Upper lobe of left lung (tissue), 6 donors: Measurements from ENCODE around the gene FAF1. TPM values are rescaled to one million over a fixed set of nuclear protein-coding genes. Genes with fewer than 3 reads are reported as not detected.
"Not testable (repeated sequence)": the region's sequence is repeated elsewhere in the genome, so short reads cannot be mapped to it uniquely, and the experiment has no call there.

Experiments
- ATAC-seq, 2 donors: fragments of 200-7000 bp; cut with Tn5 transposase; one replicate each; pipeline ENCODE4 v1.9.1; 2022; ENCODE audit warnings: mild to moderate bottlenecking in 2 of 2, moderate library complexity in 2 of 2; ENCODE audit not compliant: low FRiP score in 2 of 2
- DNase-seq, 2 donors: peaks; one replicate each; pipeline ENCODE4 v3.0.0-alpha.2; 2019 to 2020
- H3K27ac ChIP-seq, 4 donors: fragments of 200-600 bp; sonication (generic); one replicate each; pipeline ENCODE4 v1.5.1; 2016 to 2019
- H3K27me3 ChIP-seq, 4 donors: fragments of 200-600 bp; sonication (generic); one replicate each; pipeline ENCODE4 v1.5.1; 2017 to 2019
- H3K36me3 ChIP-seq, 4 donors: fragments of 200-600 bp; sonication (generic); one replicate each; pipeline ENCODE4 v1.5.1; 2016 to 2019
- H3K4me1 ChIP-seq, 4 donors: fragments of 200-600 bp; sonication (generic); one replicate each; pipeline ENCODE4 v1.5.1; 2018 to 2019
- H3K4me3 ChIP-seq, 4 donors: fragments of 200-600 bp; sonication (generic); one replicate each; pipeline ENCODE4 v1.5.1; 2017 to 2019; ENCODE audit warnings: mild to moderate bottlenecking in 2 of 4, moderate library complexity in 1 of 4
- H3K9me3 ChIP-seq, 4 donors: fragments of 200-600 bp; sonication (generic); one replicate each; pipeline ENCODE4 v1.5.1; 2018 to 2019
- CTCF ChIP-seq, 6 experiments: fragments of 450-650 bp in 4 of 6; fragments of 200-600 bp in 2 of 6; sonication (generic) in 2 of 6; IDR thresholded peaks; one replicate each; pipeline ENCODE4 v1.5.1; 2016 to 2019; ENCODE audit warnings: antibody characterized with exemption in 6 of 6
- EP300 ChIP-seq, 4 donors: sonication (generic); formaldehyde crosslinking; IDR thresholded peaks; one replicate each; pipeline ENCODE4 v1.5.1; 2017; ENCODE audit warnings: antibody characterized with exemption in 4 of 4, control low read depth in 2 of 4
- POLR2A ChIP-seq, 4 donors: fragments of 450-650 bp; IDR thresholded peaks; one replicate each; pipeline ENCODE4 v1.5.1; 2016 to 2017; ENCODE audit warnings: antibody characterized with exemption in 4 of 4, mild to moderate bottlenecking in 2 of 4
- POLR2AphosphoS5 ChIP-seq, 2 donors: sonication (generic); formaldehyde crosslinking; IDR thresholded peaks; one replicate each; pipeline ENCODE4 v1.5.1; 2017; ENCODE audit warnings: antibody characterized with exemption in 2 of 2
- WGBS, 2 donors: methylation state at CpG; one replicate each; pipeline ENCODE4 v1.1.5; 2017 to 2018; 5-methylcytosine and 5-hydroxymethylcytosine counted together
- total RNA-seq, 6 donors: library from RNA; depleted of rRNA in 4 of 6; stranded (reverse); fragments of >200 nt in 4 of 6; gene quantifications; one replicate each; pipeline versions ENCODE4 v1.1.0 to v1.2.1, GENCODE V29; 2016 to 2021
- donor health status: DM: no; HTN: no; CAD: no; lungs with moderate emphysema.
- donor health status: DM: no; HTN: yes; CAD: no; lungs with severe emphysema.

FAF1 gene
- total RNA-seq, 6 donors from 2014 or later, result 30.2 to 52.3 (median 35.0) TPM

- ATAC-seq, result no peak
- 82 to 84% methylated on average over 3 of the region's 3 CpGs for WGBS, 2 donors
- Histone ChIP-seq H3K9me3 (no peaks in the 10 kb centered on the region), H3K4me3 (no peak overlapping the region), H3K27me3 (no peaks in the 10 kb centered on the region), H3K27ac (peak overlapping the region in 3 of 4 donors; percentile 95 to 97 (median 96)), H3K4me1 (peaks cover 0 to 18% (median 12%) of the 10 kb centered on the region in 4 donors), H3K36me3 (no peaks in the 10 kb centered on the region)
- no peak for TF ChIP-seq EP300 (IDR thresholded peaks at IDR 0.05)
- TF ChIP-seq POLR2A (IDR thresholded peaks at IDR 0.05), result no peak
- TF ChIP-seq POLR2AphosphoS5 (IDR thresholded peaks at IDR 0.05), result no peak
- TF ChIP-seq CTCF (IDR thresholded peaks at IDR 0.05), result no peak
- DNase-seq, result no peak
These were observed 6.9 kb upstream of the FAF1 start for GRCh38 chr1:50966991-50967390.

- H3K36me3 ChIP-seq, result no peaks in the 10 kb centered on the region
- no peak for DNase-seq
- H3K4me3 ChIP-seq, result no peak overlapping the region
- 86 to 90% methylated on average over 11 of the region's 11 CpGs for WGBS, 2 donors
- H3K4me1 ChIP-seq, result peaks cover 8 to 16% (median 12%) of the 10 kb centered on the region in 4 donors
- no peak overlapping the region for H3K27ac ChIP-seq
- no peak for TF ChIP-seq EP300 (IDR thresholded peaks at IDR 0.05)
- no peak for TF ChIP-seq POLR2AphosphoS5 (IDR thresholded peaks at IDR 0.05)
- TF ChIP-seq POLR2A (IDR thresholded peaks at IDR 0.05), result no peak
- TF ChIP-seq CTCF (IDR thresholded peaks at IDR 0.05), result no peak
- H3K9me3 ChIP-seq, result no peaks in the 10 kb centered on the region
- no peak for ATAC-seq
- H3K27me3 ChIP-seq, result no peaks in the 10 kb centered on the region
These were observed 4.8 kb upstream of the FAF1 start for GRCh38 chr1:50964863-50965262.

DNA sequence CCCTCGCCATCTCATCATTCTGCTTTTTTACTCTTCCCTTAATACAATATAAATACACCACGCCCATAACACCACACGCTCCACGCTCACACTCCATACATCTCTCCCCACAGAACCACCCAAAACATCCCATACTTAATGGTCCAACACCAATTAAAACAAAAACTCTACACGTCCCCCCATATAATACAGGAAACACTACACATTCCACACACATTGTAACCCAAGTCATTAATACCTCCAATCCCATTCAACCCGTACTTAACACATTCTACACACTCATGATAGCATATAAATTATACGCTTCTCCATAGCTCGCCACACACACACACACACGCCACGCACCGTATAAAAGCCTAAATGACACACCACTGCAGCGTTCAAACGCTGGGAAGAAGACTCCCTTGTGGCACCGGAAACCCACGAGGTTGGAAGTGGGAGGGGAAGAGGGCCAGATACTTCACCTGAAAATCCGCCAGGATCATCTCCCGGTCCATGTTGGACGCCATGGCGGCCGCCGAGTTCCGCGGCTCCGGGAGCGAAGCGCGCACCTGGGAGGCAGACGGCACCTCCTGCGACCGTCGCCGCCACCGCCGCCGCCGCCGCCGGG lies 659 bp downstream of the FAF1 start:
- 0% methylated on average over 27 of the region's 38 CpGs for WGBS, 2 donors
- Histone ChIP-seq H3K4me3 (peak overlapping the region; percentile 42 to 88 (median 70)), H3K36me3 (no peaks in the 10 kb centered on the region), H3K4me1 (peaks cover 9 to 29% (median 20%) of the 10 kb centered on the region in 4 donors), H3K9me3 (no peaks in the 10 kb centered on the region), H3K27me3 (no peaks in the 10 kb centered on the region), H3K27ac (peak overlapping the region; percentile 80 to 90 (median 88))
- TF ChIP-seq EP300 (IDR thresholded peaks at IDR 0.05) (no peak), CTCF (IDR thresholded peaks at IDR 0.05) (no peak), POLR2AphosphoS5 (IDR thresholded peaks at IDR 0.05) (no peak), POLR2A (IDR thresholded peaks at IDR 0.05) (no peak)
- DNase-seq, result peak in 1 of 2 donors; percentile 26
- peak in 1 of 2 donors; percentile 1 for ATAC-seq

- Histone ChIP-seq H3K9me3 (no peaks in the 10 kb centered on the region), H3K4me3 (no peak overlapping the region), H3K27me3 (no peaks in the 10 kb centered on the region), H3K27ac (no peak overlapping the region), H3K36me3 (no peaks in the 10 kb centered on the region), H3K4me1 (peaks cover 9 to 20% (median 14%) of the 10 kb centered on the region in 4 donors)
- TF ChIP-seq POLR2AphosphoS5 (IDR thresholded peaks at IDR 0.05) (no peak), CTCF (IDR thresholded peaks at IDR 0.05) (no peak), EP300 (IDR thresholded peaks at IDR 0.05) (no peak), POLR2A (IDR thresholded peaks at IDR 0.05) (no peak)
- WGBS, 2 donors, result 64 to 86% methylated on average over 1 of the region's 1 CpG
- ATAC-seq (no peak), DNase-seq (no peak)
These were observed 5.0 kb downstream of the FAF1 start for GRCh38 chr1:50955116-50955515.

GRCh38 chr1:50952566-50952965 lies 7.5 kb downstream of the FAF1 start:
- 92 to 96% methylated on average over 24 to 25 of the region's 31 CpGs for WGBS, 2 donors
- DNase-seq, result peak in 1 of 2 donors; percentile 63
- not testable (repeated sequence) for H3K4me3 ChIP-seq, H3K9me3 ChIP-seq, H3K27ac ChIP-seq, H3K27me3 ChIP-seq, H3K4me1 ChIP-seq, H3K36me3 ChIP-seq, ATAC-seq
